ENCODE results near the gene ZFP62. TPM values are rescaled to one million over a fixed set of nuclear protein-coding genes. Genes with fewer than 3 reads are reported as not detected.

ZFP62 gene
- total and polyA plus RNA-seq, 8 donors = 10.4 to 23.9 (median 14.6) TPM

DNA sequence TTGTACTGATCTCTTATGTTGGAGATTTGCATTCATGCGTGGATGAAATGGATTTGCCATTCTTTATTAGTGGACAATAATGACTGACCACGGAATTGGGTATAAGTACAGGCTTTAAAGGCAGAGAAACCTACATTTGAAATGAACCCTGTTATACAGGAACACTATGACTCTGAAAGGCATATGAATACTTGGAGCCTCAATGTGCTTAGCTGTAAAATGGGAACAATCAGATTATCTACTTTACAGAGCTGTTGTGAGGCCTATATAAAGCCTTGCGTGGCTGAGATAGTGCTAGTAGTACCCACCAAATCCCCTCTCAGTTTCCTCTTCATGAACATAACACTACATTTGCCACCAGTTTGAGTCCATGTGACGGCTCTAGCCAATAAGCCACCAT, 39.5 kb downstream of the ZFP62 start:
- Histone ChIP-seq H3K36me3 (no peaks in the 10 kb centered on the region), H3K27me3 (no peaks in the 10 kb centered on the region), H3K4me3 (no peak overlapping the region), H3K27ac (peak overlapping the region in 2 of 4 donors; percentile 69 to 71), H3K4me1 (peaks cover 24 to 61% (median 58%) of the 10 kb centered on the region in 3 donors), H3K9me3 (no peaks in the 10 kb centered on the region)
- ATAC-seq = no peak
- FAIRE-seq = no peak
- no peak for DNase-seq
- intact Hi-C loops (cut with DNase I) = no loop called here
- 79 to 87% methylated on average over 4 of the region's 4 CpGs for WGBS, 2 donors
- TF ChIP-seq, protein P1, sequence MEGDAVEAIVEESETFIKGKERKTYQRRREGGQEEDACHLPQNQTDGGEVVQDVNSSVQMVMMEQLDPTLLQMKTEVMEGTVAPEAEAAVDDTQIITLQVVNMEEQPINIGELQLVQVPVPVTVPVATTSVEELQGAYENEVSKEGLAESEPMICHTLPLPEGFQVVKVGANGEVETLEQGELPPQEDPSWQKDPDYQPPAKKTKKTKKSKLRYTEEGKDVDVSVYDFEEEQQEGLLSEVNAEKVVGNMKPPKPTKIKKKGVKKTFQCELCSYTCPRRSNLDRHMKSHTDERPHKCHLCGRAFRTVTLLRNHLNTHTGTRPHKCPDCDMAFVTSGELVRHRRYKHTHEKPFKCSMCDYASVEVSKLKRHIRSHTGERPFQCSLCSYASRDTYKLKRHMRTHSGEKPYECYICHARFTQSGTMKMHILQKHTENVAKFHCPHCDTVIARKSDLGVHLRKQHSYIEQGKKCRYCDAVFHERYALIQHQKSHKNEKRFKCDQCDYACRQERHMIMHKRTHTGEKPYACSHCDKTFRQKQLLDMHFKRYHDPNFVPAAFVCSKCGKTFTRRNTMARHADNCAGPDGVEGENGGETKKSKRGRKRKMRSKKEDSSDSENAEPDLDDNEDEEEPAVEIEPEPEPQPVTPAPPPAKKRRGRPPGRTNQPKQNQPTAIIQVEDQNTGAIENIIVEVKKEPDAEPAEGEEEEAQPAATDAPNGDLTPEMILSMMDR (IDR thresholded peaks at IDR 0.05) = no peak

DNA sequence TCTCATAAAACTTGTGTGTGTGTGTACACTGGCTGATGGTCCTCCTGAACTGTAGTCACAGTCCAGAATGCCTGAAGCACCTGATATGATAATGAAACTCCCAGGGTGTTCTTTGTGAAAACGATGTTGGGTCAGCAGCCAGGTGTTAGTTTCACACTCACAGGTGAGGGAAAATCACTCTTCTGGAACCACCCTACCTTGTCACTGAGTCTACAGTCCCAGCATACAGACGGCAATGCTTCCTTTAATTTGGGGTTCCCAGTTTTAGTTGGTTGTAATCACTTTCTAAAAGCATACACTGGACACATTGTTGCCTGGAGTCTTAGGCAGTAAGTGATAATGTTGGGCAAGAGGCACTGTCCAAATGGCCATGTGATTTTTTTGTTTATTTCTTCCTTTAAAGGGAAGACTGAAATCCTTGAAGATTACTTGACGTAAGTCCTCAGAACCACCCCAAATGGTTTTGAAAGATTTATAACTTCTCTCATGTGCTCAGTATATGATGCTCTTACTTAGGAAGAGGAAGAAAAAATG, 40.2 kb downstream of the ZFP62 start:
- Histone ChIP-seq H3K27ac (peak overlapping the region; percentile 28 to 71 (median 66)), H3K9me3 (no peaks in the 10 kb centered on the region), H3K4me1 (peaks cover 18 to 54% (median 53%) of the 10 kb centered on the region in 3 donors), H3K27me3 (no peaks in the 10 kb centered on the region), H3K4me3 (no peak overlapping the region), H3K36me3 (no peaks in the 10 kb centered on the region)
- FAIRE-seq (no peak), ATAC-seq (peak; percentile 61 to 80 (median 68)), DNase-seq (peak in 3 of 6 donors; percentile 55 to 67 (median 62))
- intact Hi-C loops (cut with DNase I) = no loop called here
- 27 to 34% methylated on average over 3 of the region's 3 CpGs for WGBS, 2 donors
- TF ChIP-seq, protein P1 (IDR thresholded peaks at IDR 0.05) = no peak

GRCh38 chr5:180818677-180819341, 42.3 kb downstream of the ZFP62 start:
- Histone ChIP-seq H3K27me3 (no peaks in the 10 kb centered on the region), H3K4me1 (peaks cover 12 to 38% (median 34%) of the 10 kb centered on the region in 3 donors), H3K27ac (peak overlapping the region in 1 of 4 donors; percentile 51), H3K4me3 (no peak overlapping the region), H3K9me3 (no peaks in the 10 kb centered on the region), H3K36me3 (no peaks in the 10 kb centered on the region)
- WGBS, 2 donors = 72 to 85% methylated on average over 6 of the region's 6 CpGs
- no peak for DNase-seq
- no peak for FAIRE-seq
- ATAC-seq = no peak
- TF ChIP-seq, protein P1 (IDR thresholded peaks at IDR 0.05) = no peak
- intact Hi-C loops (cut with DNase I) = no loop called here

GRCh38 chr5:180817893-180818674, 43.0 kb downstream of the ZFP62 start:
- 32 to 40% methylated on average over 13 of the region's 13 CpGs for WGBS, 2 donors
- DNase-seq (no peak), ATAC-seq (peak; percentile 26 to 59 (median 28)), FAIRE-seq (no peak)
- TF ChIP-seq, protein P1 (IDR thresholded peaks at IDR 0.05) = no peak
- H3K4me3 ChIP-seq = no peak overlapping the region
- no peaks in the 10 kb centered on the region for H3K9me3 ChIP-seq
- peak overlapping the region; percentile 15 to 51 (median 37) for H3K27ac ChIP-seq
- no peaks in the 10 kb centered on the region for H3K36me3 ChIP-seq
- intact Hi-C loops (cut with DNase I) = no loop called here
- H3K27me3 ChIP-seq = no peaks in the 10 kb centered on the region
- peaks cover 12 to 38% (median 28%) of the 10 kb centered on the region in 3 donors for H3K4me1 ChIP-seq

Measured in pancreas (tissue), 10 donors.